Measurements from ENCODE around the gene LNPEP. TPM values are rescaled to one million over a fixed set of nuclear protein-coding genes. Genes with fewer than 3 reads are reported as not detected.

The LNPEP gene
- total RNA-seq, 2 donors from 2014 or later = 54.3 to 59.6 TPM

DNA sequence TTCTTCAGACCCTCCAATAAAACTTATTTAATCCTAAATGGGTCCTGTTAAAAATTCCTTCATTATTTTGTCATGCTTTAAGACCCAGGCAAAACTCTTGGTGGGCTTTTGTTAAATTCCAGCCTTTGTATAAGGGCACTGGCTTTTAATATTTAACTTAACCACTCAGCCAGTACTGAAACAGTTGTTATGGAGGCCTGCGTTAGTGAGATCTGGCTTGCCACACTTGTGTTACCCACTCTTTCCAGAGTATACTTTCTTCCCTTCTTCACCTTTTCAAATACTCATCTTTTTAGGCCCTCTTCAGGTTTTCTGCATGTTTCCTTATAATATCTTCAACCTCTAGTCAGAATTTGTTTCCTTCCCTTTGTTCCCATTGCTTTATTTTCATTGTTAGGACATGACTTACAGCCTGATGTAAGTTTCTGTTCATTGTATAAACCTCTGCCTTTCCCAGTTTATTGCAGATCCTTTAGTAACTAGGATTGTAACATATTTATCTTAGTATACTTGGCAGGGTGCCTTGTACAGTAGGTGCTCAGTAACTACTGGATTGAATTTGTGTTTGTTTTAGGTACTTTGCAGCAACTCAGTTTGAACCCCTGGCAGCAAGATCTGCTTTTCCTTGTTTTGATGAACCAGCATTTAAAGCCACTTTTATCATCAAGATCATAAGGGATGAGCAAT is 48.8 kb downstream of the LNPEP start:
- intact Hi-C loops (cut with DNase I) = loop anchor here in 1 of 2 donors (5.0 kb wide), 1 partner anchor 117 kb away; no protein-coding TSS in a partner anchor
- no peak for ATAC-seq
- DNase-seq = no peak

DNA sequence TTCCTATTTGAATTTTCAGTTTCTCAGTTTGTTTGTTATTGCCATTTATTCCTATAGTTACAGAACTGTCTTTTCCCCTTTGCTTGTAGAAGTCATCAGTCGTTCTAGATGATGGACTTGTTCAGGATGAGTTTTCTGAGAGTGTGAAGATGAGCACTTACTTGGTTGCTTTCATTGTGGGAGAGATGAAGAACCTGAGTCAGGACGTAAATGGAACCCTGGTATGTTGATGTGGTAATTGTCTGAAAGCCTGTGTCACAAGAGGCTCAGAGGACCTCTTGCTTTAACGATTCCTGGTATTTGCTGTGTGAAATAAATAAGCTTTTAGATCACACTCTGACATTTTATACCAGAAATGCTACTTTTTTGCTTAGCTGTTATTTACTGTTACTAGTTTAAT is 50.6 kb downstream of the LNPEP start:
- no peak for DNase-seq
- ATAC-seq = no peak
- intact Hi-C loops (cut with DNase I) = no loop called here

DNA sequence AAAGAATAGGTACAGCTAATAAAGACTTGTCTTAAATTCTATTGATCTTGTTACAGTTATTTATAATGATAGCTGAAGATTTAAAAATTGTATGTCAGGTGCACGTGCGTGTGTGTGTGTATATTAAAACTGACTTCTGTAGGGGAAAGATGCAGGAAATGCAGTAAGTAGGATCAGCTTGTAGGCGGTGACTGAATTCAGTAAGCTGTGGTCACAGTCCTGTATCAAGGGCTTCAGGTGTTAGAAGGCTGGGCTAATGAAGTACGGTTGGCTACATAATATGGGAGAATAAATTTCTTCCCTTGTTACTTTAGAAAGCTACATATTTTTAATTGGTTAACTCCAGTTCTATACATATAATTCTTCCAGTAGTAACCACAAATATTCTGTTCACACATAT is 54.2 kb downstream of the LNPEP start:
- ATAC-seq (no peak), DNase-seq (no peak)
- intact Hi-C loops (cut with DNase I) = no loop called here

DNA sequence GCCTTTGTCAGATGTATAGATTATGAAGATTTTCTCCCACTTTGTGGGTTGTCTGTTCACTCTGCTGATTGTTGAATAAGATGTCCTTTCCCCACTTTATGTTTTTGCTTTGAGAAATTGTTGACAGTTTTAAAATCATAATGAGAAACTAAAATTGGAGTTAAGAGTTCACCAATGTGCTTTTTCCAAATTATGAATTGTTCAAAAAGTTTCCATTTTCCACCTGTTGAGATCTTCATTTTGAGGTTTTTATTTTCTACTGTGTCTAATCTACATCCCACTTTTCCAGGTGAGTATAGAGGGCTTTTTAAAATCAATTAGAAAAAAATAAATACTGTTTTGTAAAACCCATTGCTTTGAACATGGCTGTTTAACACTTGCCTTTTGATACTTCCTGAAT is 55.8 kb downstream of the LNPEP start:
- no peak for ATAC-seq
- intact Hi-C loops (cut with DNase I) = no loop called here
- DNase-seq = no peak

DNA sequence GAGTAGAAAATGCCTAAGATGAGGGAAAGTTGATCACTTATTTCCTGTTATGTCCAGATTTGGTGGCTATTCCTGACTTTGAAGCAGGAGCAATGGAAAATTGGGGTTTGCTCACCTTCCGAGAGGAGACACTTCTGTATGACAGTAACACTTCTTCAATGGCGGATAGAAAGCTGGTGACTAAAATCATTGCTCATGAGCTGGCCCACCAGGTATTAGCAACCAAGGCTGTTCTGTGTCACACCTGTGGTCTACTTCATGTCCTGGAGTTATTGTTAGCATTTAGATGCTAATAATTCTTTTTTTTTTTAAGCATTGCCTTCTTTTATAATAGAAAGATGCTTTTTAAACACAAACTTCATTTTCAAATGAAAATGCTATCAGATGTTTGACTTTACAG is 57.9 kb downstream of the LNPEP start:
- ATAC-seq (no peak), DNase-seq (no peak)
- intact Hi-C loops (cut with DNase I) = no loop called here

DNA sequence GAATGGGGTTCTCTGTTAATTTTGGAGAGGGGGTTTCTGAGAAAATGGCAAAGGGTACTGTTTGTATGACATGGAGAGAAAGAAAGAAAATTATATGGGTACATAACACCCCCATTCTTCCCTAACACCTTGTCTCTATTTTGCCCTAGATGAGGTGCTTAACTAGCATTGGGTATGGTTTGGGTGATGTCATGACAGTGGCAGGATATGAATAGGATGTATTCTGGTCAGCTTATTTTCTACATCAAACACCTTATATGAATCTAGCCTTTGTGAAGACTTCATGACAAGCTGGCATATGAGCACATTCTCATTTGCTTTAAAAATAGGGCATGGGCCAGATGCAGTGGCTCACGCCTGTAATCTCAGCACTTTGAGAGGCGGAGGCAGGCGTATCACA is 58.6 kb downstream of the LNPEP start:
- intact Hi-C loops (cut with DNase I) = no loop called here
- DNase-seq (no peak), ATAC-seq (no peak)

DNA sequence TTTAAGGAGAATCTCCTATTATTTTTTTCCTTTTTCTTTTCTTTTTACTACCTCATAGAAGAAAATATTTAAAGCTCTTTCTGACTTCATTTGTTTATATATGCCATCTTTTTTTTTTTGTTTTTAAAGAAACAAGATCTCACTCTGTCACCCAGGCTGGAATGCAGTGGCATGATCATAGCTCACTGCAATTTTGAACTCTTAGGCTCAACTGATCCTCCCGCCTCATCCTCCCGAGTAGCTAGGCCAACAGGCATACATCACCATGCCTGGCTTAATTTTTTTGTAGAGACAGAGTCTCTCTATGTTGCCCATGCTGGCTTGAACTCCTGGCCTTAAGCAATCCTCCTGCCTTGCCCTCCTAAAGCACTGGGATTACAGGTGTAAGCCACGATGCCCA is 59.5 kb downstream of the LNPEP start:
- intact Hi-C loops (cut with DNase I) = no loop called here
- DNase-seq = no peak
- no peak for ATAC-seq

DNA sequence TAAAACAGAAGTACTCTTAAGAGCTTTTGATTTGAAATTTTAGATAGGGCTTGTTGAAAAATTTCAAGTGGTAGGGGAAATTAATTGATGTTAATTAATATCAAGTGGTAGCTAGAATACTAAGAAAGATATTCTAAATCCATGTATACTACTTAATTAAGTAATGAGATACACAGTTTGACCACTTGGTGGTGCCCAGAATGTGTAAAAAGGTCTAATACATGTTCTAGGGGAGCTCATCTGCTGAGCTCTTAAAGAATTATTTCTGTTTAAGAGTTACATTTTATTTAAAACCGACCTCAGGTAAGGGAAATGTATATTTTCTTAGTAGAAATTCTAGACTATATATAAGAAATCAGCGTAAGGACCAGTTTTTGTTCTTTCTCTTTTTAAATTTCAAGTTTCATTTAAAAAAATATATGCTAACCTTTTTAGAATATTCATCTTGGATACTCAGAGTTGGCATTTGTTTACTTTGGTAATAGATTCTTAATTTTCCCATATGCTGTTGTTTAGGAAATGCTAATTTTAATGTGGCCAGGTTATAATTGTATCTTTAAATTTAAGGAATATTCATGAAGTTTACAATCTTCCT is 61.5 kb downstream of the LNPEP start:
- intact Hi-C loops (cut with DNase I) = no loop called here
- no peak for DNase-seq
- ATAC-seq = peak in 1 of 2 donors; percentile 59

DNA sequence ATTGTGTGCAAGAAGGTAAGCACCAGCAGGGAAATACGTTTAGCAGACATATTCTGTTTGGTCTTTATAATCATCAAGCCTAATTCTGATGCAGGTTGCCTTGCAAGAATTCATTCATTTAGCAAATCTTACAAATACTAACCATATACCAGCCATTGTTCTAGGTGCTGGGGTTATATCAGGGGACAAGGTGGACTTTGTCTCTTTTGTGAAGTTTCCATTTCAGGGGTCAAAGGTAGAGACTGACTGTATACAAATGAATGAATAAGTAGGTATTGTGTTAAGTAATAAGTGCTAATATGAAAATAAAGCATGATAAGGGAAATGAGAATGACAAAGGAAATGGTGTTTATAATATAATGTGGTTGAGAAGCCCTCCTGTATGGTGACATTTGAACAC is 64.0 kb downstream of the LNPEP start:
- ATAC-seq = no peak
- intact Hi-C loops (cut with DNase I) = loop anchor here in 1 of 2 donors (10.0 kb wide), 1 partner anchor 235 kb away; no protein-coding TSS in a partner anchor
- no peak for DNase-seq

DNA sequence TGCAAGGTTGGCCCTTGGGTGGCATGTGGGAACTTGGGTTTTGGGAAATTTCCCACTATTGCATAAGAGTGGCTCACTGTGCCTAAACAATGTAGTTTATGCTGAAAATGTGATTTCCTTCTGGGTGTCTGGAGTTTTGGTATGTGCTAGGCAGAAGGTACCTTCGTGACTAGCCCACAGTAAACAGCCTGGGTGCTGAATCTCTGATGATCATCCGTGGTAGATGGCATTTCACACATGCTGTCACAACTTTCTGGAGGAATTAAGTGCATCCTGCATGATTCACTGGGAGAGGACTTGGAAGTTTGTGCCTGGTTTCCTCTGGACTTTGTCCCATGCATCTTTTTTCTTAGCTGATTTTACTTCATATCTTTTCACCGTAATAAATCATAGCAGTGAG is 64.5 kb downstream of the LNPEP start:
- intact Hi-C loops (cut with DNase I) = loop anchor here in 1 of 2 donors (10.0 kb wide), 1 partner anchor 236 kb away; no protein-coding TSS in a partner anchor
- DNase-seq (no peak), ATAC-seq (no peak)

DNA sequence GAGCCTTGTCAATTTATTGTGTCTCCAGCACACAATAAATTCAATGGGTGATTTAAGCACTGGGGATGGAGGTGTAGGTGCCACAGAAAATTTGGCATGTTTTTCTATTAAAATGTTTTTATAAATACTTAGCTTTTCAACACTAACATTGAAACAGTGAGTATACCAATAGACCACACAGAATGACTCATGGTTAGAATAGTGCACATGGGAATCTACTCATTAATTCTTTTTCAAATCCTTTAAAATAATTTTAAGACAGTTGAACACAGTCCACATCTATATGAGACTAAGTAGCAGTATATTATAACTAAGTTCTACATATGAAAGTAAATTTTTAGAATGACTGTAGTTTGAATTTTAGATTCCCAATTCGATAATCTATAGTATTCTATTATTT is 67.1 kb downstream of the LNPEP start:
- intact Hi-C loops (cut with DNase I) = loop anchor here in 1 of 2 donors (10.0 kb wide), 1 partner anchor 238 kb away; no protein-coding TSS in a partner anchor
- DNase-seq (no peak), ATAC-seq (no peak)

DNA sequence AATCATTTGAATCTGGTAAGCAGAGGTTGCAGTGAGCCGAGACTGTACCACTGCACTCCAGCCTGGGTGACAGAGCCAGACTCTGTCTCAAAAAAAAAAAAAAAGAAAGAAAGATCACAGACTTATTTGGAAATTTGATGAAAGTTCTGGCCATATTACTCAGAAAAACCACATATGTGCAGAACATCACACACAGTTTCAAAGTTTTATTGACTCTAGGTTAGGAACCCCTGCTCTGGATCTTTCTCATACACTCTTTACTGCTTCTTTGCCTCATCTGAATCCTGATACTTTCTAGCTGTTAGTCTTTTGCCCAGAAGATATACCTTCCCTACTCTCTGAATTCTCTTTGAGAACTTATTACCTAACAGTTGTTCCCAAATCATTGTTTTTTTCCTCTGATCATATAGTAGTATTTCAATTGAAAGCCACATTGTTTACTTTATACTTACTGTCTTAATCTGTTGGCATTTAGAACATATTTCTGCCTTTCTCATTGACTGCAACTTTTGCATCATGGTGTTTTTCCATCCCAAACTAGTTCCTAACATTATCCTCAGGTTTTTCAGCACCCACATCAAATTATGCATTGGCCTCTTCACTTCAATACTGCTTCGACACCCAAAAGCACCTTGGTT is 68.7 kb downstream of the LNPEP start:
- intact Hi-C loops (cut with DNase I) = loop anchor here in 1 of 2 donors (10.0 kb wide), 1 partner anchor 240 kb away; no protein-coding TSS in a partner anchor
- DNase-seq = no peak
- no peak for ATAC-seq

DNA sequence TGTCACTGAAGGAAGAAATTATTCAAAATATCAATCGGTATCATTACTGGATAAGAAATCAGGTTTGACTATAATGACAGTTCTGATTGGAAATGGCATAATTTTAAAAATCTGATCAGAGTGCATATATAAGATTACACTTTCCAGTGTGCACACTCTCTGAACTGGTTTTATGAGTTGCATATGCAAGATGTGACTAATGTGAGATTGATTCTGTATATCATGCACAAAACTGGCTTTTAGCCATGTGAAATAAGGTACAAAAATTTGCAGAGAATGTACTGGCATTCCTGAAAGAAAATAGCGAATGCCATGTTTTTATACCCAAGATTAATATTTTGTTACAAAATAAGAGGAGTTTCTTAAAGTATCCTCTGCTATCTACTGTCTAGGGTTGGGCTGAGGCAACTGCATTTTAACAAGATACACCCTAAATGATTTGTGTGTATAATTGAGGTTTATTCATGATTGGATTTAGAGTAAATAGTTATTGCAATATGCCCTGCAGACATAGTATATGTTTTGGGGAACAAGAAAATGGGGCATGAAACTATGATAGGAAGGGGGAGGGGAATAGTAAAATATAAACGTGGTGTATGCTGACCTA is 70.7 kb downstream of the LNPEP start:
- ATAC-seq (no peak), DNase-seq (no peak)
- intact Hi-C loops (cut with DNase I) = loop anchor here in 1 of 2 donors (10.0 kb wide), 1 partner anchor 242 kb away; no protein-coding TSS in a partner anchor

DNA sequence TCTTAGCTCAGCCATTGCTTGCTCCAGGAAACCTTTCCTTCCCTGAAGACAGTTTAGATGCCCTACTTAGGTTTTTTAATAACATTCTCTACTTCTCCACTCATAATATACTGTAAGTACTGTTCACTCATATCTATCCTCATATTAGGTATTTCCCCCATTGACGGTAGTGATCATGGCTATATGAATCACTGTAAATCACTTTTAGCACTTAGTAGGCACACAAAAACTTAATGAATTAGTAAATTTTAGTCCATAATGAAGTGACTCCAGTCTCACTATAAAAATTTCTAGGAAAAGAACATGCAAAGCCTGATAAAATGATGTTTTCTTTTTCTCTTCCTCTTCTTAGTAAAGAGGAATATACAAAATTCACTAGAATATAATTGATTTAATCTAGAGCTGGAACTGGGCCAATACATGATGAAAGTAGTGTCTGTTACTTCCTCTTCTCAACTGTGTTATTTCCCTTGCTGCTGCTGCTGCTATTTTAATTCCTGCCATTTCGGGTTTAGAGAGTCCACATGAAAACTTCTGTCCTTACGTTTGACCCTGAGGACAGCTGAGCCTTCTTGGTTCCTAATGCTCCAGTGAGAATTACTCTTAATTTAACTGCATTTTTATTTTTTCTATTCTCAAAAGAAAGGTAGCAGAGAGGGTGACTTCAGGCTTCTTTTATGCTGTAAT is 73.5 kb downstream of the LNPEP start:
- DNase-seq = no peak
- ATAC-seq = peak; percentile 44 to 47
- intact Hi-C loops (cut with DNase I) = loop anchor here in 1 of 2 donors (10.0 kb wide), 1 partner anchor 245 kb away; no protein-coding TSS in a partner anchor

DNA sequence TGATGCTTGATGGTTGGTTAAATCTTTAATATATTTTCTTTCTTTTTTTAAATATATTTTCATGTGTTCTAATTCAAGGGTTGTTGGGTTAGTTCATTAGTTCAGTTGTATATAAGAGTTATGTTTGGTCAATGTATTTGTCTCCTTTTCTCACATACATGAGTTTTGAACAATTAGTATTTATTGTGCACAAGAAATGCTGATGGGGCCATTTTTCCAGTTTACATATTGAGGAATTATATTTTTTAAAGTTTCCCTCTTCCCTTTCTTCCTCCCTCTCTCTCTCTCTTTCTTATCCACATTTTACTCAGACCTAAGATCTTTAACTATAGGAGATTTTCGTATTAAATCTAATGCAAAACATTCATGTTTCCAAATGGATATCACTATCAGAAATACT is 74.0 kb downstream of the LNPEP start:
- no peak for DNase-seq
- no peak for ATAC-seq
- intact Hi-C loops (cut with DNase I) = loop anchor here in 1 of 2 donors (10.0 kb wide), 1 partner anchor 245 kb away; no protein-coding TSS in a partner anchor

DNA sequence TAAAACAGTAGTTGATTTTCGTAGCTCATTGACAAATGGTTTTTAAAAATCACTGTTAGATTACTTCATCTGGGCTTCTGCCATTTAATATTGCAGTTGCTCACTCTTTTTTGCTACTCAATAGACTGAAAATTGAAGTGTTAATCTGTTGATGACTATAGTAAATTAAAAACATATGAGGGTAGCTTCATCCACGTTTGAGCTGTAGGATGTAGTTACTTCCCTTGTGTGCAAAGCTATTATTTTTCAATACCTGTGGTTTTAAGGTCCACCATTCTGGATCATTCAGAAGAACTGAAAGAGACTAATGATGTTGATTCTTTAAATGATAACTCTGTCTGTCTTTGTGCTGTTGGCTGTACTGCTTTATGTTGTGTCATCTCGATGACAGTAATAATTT is 74.7 kb downstream of the LNPEP start:
- DNase-seq = no peak
- no peak for ATAC-seq
- intact Hi-C loops (cut with DNase I) = no loop called here

DNA sequence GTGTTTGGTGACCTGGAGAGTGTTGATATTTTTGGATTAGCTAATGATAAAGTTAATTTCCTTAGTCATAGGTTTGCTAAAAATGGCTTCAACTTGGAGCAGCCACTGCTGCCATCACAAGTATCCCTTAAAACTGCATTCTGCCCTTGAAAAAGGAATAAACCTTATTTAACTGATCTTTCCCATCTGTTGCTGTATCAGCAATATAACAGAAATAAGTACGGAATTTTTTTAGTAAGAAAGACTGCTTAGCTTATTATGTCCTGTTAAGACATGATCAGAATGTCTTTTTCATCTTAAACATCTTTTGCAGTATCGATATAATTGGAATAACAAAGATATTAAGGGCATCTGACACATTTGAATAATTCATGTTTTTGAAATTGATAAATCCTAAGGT is 75.7 kb downstream of the LNPEP start:
- no peak for ATAC-seq
- intact Hi-C loops (cut with DNase I) = no loop called here
- DNase-seq = no peak

DNA sequence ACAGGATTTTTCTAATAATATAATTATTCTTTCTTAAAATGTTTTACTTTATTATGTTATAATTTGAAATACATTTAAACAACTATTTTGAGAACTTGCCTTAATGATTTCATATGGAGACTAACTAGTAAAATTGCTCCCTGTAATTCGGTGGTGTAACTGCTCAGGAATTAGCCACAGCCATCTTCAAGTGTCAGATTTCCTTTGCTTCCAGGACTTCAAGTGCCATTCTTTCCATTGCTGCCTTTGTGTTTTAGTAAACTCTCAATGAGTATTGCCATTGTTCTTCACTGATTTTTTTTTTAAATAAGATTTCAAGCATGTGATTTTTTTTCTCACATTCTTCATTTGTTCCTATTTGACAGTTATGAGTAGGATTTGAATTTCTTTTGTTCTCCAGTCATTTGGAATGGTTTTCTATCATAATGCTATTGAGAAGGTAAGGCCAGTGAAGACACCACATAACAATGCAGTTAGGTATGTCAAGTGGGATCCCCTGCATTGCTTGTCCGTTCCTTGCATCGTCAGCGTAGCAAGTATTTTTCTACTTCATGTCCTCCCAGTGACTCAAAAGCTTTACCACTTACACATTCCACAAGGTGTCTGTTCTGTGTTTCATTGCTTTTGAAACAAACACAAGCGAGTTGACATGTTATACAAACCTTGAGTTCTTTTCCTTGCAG is 83.7 kb downstream of the LNPEP start:
- ATAC-seq = no peak
- no peak for DNase-seq
- intact Hi-C loops (cut with DNase I) = no loop called here

DNA sequence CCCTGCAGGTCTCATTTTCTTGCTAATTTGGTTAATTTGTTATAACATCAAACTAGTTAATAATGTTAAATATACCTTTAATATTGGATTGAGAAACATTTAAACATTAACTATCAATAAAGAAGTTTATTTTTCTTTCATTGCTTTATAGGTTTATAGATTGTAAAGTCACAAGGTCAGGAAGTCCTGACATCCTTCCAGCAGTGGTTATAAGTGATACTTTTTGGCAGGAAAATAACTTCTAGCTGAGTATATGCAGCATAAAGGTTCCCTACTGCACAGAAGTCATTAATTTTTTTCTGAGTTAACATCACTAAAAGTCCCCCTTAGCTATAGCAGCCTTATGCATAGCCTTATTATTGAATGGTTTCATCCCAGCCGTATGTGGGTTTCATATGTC is 85.5 kb downstream of the LNPEP start:
- intact Hi-C loops (cut with DNase I) = no loop called here
- no peak for DNase-seq
- no peak for ATAC-seq
